ENCODE measurements around the gene PSTPIP1.

DNA sequence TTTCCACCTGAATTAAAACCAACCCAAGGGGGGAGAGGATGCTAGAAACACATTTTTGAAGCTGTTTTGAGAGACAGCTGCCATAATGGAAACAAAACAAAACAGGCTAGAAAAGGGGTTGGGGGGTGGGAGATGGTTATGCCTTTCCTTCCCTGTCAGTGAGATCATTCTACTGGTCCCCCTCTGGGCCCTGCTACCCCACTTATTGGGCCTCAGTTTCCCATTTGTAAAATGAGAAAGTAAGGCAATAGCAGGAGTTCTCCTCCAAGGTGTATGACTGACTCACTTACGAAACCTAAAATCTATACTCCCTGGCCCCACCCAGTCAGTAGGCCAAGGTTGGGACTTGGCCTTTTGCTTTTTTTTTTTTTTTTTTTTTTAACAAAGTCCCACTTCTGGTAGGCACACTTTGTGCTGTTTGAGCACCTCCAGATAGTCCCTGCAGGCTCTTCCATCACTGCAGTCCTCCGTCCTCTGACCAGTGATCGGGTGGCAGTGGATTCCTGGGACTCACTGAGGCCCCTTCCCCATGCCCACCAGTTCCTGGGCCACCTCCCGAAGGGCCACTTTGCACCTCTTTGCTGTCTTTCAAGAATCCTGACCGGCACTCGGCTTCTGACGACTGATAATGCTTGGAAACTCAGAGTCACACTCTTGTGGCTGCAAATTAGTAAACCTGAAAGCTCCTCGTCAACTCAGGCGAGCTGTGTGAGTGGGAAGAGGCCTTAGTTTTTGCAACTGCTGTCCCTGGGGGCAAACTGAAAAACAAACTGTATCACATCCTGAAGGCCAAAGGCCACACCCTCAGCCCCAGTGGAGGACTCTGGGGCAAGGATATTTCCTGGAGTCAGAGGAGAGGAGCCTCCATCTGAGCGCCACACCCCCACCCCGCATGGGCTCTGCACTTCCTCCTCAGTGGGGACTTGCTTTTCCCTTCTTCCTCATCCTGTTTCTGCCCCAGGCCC lies 6.7 kb upstream of the PSTPIP1 start:
- TF ChIP-seq, protein P1, sequence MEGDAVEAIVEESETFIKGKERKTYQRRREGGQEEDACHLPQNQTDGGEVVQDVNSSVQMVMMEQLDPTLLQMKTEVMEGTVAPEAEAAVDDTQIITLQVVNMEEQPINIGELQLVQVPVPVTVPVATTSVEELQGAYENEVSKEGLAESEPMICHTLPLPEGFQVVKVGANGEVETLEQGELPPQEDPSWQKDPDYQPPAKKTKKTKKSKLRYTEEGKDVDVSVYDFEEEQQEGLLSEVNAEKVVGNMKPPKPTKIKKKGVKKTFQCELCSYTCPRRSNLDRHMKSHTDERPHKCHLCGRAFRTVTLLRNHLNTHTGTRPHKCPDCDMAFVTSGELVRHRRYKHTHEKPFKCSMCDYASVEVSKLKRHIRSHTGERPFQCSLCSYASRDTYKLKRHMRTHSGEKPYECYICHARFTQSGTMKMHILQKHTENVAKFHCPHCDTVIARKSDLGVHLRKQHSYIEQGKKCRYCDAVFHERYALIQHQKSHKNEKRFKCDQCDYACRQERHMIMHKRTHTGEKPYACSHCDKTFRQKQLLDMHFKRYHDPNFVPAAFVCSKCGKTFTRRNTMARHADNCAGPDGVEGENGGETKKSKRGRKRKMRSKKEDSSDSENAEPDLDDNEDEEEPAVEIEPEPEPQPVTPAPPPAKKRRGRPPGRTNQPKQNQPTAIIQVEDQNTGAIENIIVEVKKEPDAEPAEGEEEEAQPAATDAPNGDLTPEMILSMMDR (IDR thresholded peaks at IDR 0.05) = no peak
- TF ChIP-seq POLR2AphosphoS5 (IDR thresholded peaks at IDR 0.05) (no peak), POLR2A (IDR thresholded peaks at IDR 0.05) (no peak)

Measured in breast epithelium (tissue), 3 donors.